Measurements from ENCODE around the gene SEC14L2. TPM values are rescaled to one million over a fixed set of nuclear protein-coding genes. Genes with fewer than 3 reads are reported as not detected.

Gene SEC14L2
- total RNA-seq, 1 donor from 2014 or later, result 10.8 TPM

GRCh38 chr22:30423301-30423958 lies 26.6 kb downstream of the SEC14L2 start:
- Mint-ChIP-seq H3K36me3 (ENCODE audit: low read depth) (no peaks in the 10 kb centered on the region), H3K4me3 (peak overlapping the region; percentile 97), H3K4me1 (peaks cover 59% of the 10 kb centered on the region), H3K27ac (ENCODE audit: unreplicated experiment) (peak overlapping the region; percentile 96), H3K27me3 (ENCODE audit: low read depth) (no peaks in the 10 kb centered on the region), H3K9me3 (no peaks in the 10 kb centered on the region)
- DNase-seq (ENCODE audit: low read depth, low spot score), result no peak
- TF ChIP-seq, protein P1, sequence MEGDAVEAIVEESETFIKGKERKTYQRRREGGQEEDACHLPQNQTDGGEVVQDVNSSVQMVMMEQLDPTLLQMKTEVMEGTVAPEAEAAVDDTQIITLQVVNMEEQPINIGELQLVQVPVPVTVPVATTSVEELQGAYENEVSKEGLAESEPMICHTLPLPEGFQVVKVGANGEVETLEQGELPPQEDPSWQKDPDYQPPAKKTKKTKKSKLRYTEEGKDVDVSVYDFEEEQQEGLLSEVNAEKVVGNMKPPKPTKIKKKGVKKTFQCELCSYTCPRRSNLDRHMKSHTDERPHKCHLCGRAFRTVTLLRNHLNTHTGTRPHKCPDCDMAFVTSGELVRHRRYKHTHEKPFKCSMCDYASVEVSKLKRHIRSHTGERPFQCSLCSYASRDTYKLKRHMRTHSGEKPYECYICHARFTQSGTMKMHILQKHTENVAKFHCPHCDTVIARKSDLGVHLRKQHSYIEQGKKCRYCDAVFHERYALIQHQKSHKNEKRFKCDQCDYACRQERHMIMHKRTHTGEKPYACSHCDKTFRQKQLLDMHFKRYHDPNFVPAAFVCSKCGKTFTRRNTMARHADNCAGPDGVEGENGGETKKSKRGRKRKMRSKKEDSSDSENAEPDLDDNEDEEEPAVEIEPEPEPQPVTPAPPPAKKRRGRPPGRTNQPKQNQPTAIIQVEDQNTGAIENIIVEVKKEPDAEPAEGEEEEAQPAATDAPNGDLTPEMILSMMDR (conservative IDR thresholded peaks at IDR 0.05), result peak; percentile 40

- TF ChIP-seq, protein P1 (conservative IDR thresholded peaks at IDR 0.05), result no peak
- Mint-ChIP-seq H3K36me3 (ENCODE audit: low read depth) (no peaks in the 10 kb centered on the region), H3K27ac (ENCODE audit: unreplicated experiment) (peak overlapping the region; percentile 96), H3K4me3 (peak overlapping the region; percentile 97), H3K27me3 (ENCODE audit: low read depth) (no peaks in the 10 kb centered on the region), H3K9me3 (no peaks in the 10 kb centered on the region), H3K4me1 (peaks cover 59% of the 10 kb centered on the region)
- peak; percentile 97 for DNase-seq (ENCODE audit: low read depth, low spot score)
Measured at GRCh38 chr22:30423959-30424533, 27.2 kb downstream of the SEC14L2 start.

GRCh38 chr22:30424534-30425326 lies 27.9 kb downstream of the SEC14L2 start:
- Mint-ChIP-seq H3K4me3 (peak overlapping the region; percentile 97), H3K27me3 (ENCODE audit: low read depth) (no peaks in the 10 kb centered on the region), H3K36me3 (ENCODE audit: low read depth) (no peaks in the 10 kb centered on the region), H3K27ac (ENCODE audit: unreplicated experiment) (no peak overlapping the region), H3K9me3 (no peaks in the 10 kb centered on the region), H3K4me1 (peaks cover 59% of the 10 kb centered on the region)
- peak; percentile 21 for DNase-seq (ENCODE audit: low read depth, low spot score)
- TF ChIP-seq, protein P1 (conservative IDR thresholded peaks at IDR 0.05), result no peak

DNA sequence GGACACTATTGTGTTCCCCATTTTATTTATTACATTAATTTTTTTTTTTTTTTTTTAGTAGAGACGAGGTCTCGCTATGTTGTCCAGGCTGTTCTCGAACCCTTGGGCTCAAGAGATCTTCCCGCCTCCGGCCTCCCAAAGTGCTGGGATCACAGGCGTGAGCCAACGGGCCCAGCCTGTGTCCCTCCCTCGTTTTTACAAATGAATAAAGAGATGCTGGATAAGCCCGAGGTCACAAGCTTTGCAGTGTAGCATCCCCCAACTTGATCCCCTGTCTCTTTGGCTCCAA lies 28.5 kb downstream of the SEC14L2 start:
- TF ChIP-seq, protein P1 (conservative IDR thresholded peaks at IDR 0.05), result no peak
- Mint-ChIP-seq H3K36me3 (ENCODE audit: low read depth) (no peaks in the 10 kb centered on the region), H3K9me3 (no peaks in the 10 kb centered on the region), H3K4me3 (peak overlapping the region; percentile 91), H3K27ac (ENCODE audit: unreplicated experiment) (peak overlapping the region; percentile 89), H3K4me1 (peaks cover 58% of the 10 kb centered on the region), H3K27me3 (ENCODE audit: low read depth) (no peaks in the 10 kb centered on the region)
- DNase-seq (ENCODE audit: low read depth, low spot score), result no peak

GRCh38 chr22:30425616-30426387 lies 29.0 kb downstream of the SEC14L2 start, which contains the start of gene MTFP1:
Gene MTFP1 (plus strand): TSS chr22:30425768. CDS start chr22:30425880, 112 bp downstream.
- Mint-ChIP-seq H3K4me3 (peak within 1 kb of the TSS; percentile 97), H3K27ac (ENCODE audit: unreplicated experiment) (peak within 1 kb of the TSS; percentile 97), H3K4me1 (peaks cover 52% of the 10 kb centered on the region), H3K27me3 (ENCODE audit: low read depth) (no peaks in the 10 kb centered on the region), H3K9me3 (no peaks in the 10 kb centered on the region), H3K36me3 (ENCODE audit: low read depth) (no peaks in the 10 kb centered on the region)
- DNase-seq (ENCODE audit: low read depth, low spot score), result peak; percentile 63
- TF ChIP-seq, protein P1 (conservative IDR thresholded peaks at IDR 0.05), result no peak
